T-helper 1 cell treated with Interleukin-12 subunit alpha and Interleukin-12 subunit beta and Interleukin-4 antibody, amounts not matched to agents 30 ng/mL and 1 ng/mL, for 36 hours (primary cell): ENCODE measurements around the gene FRMPD3. TPM values are rescaled to one million over a fixed set of nuclear protein-coding genes. Genes with fewer than 3 reads are reported as not detected.
"Not testable (repeated sequence)": the region's sequence is repeated elsewhere in the genome, so short reads cannot be mapped to it uniquely, and the experiment has no call there.

Experiments used
- intact Hi-C: fragments of 100-400 bp; cut with micrococcal nuclease; formaldehyde crosslinking; loops from one replicate; pipeline ENCODE4 v1.15.1; 2024
- total RNA-seq: library from RNA; stranded (reverse); gene quantifications from 2 replicates; pipeline ENCODE4 v1.2.3, GENCODE V29; 2022

Gene FRMPD3
- total RNA-seq = 0.02 TPM in 1 of 2 replicates, not detected in the other

GRCh38 chrX:107448998-107449835 is at the start of gene FRMPD3:
FRMPD3 (plus strand) TSS chrX:107449652; CDS start chrX:107526589, 76,937 bp downstream.
- intact Hi-C loops = no loop called here

GRCh38 chrX:107420571-107420970 is 28.9 kb upstream of the FRMPD3 start:
- intact Hi-C loops = no loop called here

GRCh38 chrX:107421337-107421861 is 28.1 kb upstream of the FRMPD3 start:
- intact Hi-C loops = no loop called here

- intact Hi-C loops = loop anchor here (1.0 to 2.0 kb wide), 3 partner anchors 404 to 534 kb away; no protein-coding TSS in a partner anchor
These were observed 20.4 kb upstream of the FRMPD3 start for GRCh38 chrX:107429090-107429489.

GRCh38 chrX:107440187-107440586 is 9.3 kb upstream of the FRMPD3 start:
- intact Hi-C loops = no loop called here

- intact Hi-C loops = no loop called here
These were observed 8.8 kb upstream of the FRMPD3 start for GRCh38 chrX:107440692-107441091.

- intact Hi-C loops = no loop called here
These were observed 6.4 kb upstream of the FRMPD3 start for GRCh38 chrX:107442914-107443527.

- intact Hi-C loops = no loop called here
These were observed 4.3 kb upstream of the FRMPD3 start for GRCh38 chrX:107445146-107445545.

- intact Hi-C loops = no loop called here
These were observed 3.8 kb upstream of the FRMPD3 start for GRCh38 chrX:107445631-107446030.

- intact Hi-C loops = no loop called here
These were observed 1.8 kb upstream of the FRMPD3 start for GRCh38 chrX:107447642-107448041.

- intact Hi-C loops = no loop called here
These were observed 841 bp upstream of the FRMPD3 start for GRCh38 chrX:107448625-107448997.

- intact Hi-C loops = no loop called here
These were observed 1.5 kb downstream of the FRMPD3 start for GRCh38 chrX:107450823-107451509.

GRCh38 chrX:107451731-107452130 is 2.3 kb downstream of the FRMPD3 start:
- intact Hi-C loops = no loop called here

- intact Hi-C loops = no loop called here
These were observed 3.1 kb downstream of the FRMPD3 start for GRCh38 chrX:107452581-107452980.

GRCh38 chrX:107454302-107454701 is 4.8 kb downstream of the FRMPD3 start:
- intact Hi-C loops = no loop called here

GRCh38 chrX:107457289-107457688 is 7.8 kb downstream of the FRMPD3 start:
- intact Hi-C loops = no loop called here

- intact Hi-C loops = no loop called here
These were observed 16.6 kb downstream of the FRMPD3 start for GRCh38 chrX:107465932-107466620.

- intact Hi-C loops = no loop called here
These were observed 17.8 kb downstream of the FRMPD3 start for GRCh38 chrX:107467271-107467670.

- intact Hi-C loops = no loop called here
These were observed 20.7 kb downstream of the FRMPD3 start for GRCh38 chrX:107470198-107470597.

- intact Hi-C loops = no loop called here
These were observed 21.5 kb downstream of the FRMPD3 start for GRCh38 chrX:107470971-107471370.

GRCh38 chrX:107471420-107471819 is 22.0 kb downstream of the FRMPD3 start:
- intact Hi-C loops = not testable (repeated sequence)
